Right ventricle myocardium inferior (tissue), 1 donor: ENCODE measurements around the gene BDH2. TPM values are rescaled to one million over a fixed set of nuclear protein-coding genes. Genes with fewer than 3 reads are reported as not detected.

Experiments used
- ATAC-seq: fragments of 200-7000 bp; cut with Tn5 transposase; one replicate; pipeline ENCODE4 v1.9.1; 2020; ENCODE audit warnings: mild to moderate bottlenecking, moderate library complexity
- DNase-seq: peaks from one replicate; pipeline ENCODE4 v3.0.0; 2021; ENCODE audit errors: missing footprints
- intact Hi-C: fragments of 100-400 bp; cut with DNase I; formaldehyde crosslinking; loops from one replicate; pipeline ENCODE4 v1.11.0; 2022
- total RNA-seq: library from RNA; stranded (reverse); fragmentation: NEBNext Ultra II Directional; extraction: Animal tissue kit (Norgen Biotek cat#: 25700); gene quantifications from one replicate; pipeline ENCODE4 v1.2.1, GENCODE V29; 2021
- donor health status: DM: no; HTN: yes; CAD: no; lungs with severe emphysema.

The BDH2 gene
- total RNA-seq, 1 donor from 2014 or later = 25.4 TPM

- intact Hi-C loops = loop anchor here (5.0 to 10.0 kb wide), 2 partner anchors 44 to 77 kb away; partner anchors contain the start of gene SLC9B1
- DNase-seq (no peak), ATAC-seq (no peak)
These were observed 7.9 kb downstream of the BDH2 start for GRCh38 chr4:103091601-103092223.

GRCh38 chr4:103089481-103089880, 10.2 kb downstream of the BDH2 start:
- intact Hi-C loops = no loop called here
- DNase-seq (no peak), ATAC-seq (no peak)

GRCh38 chr4:103086551-103086950, 13.1 kb downstream of the BDH2 start:
- DNase-seq (no peak), ATAC-seq (no peak)
- intact Hi-C loops = no loop called here

- no peak for DNase-seq
- no peak for ATAC-seq
- intact Hi-C loops = no loop called here
These were observed 14.0 kb downstream of the BDH2 start for GRCh38 chr4:103085555-103086196.

- intact Hi-C loops = no loop called here
- no peak for ATAC-seq
These were observed 20.0 kb downstream of the BDH2 start for GRCh38 chr4:103079621-103080020.

GRCh38 chr4:103076747-103077347, 22.8 kb downstream of the BDH2 start, which contains the start of gene SLC9B2:
TSS of gene SLC9B2 (minus strand) at chr4:103076761. CDS start at chr4:103067550, 9,211 bp downstream.
- intact Hi-C loops = no loop called here
- ATAC-seq (no peak), DNase-seq (no peak)

More at GRCh38 chr4:103079621-103080020, 20.0 kb downstream of the BDH2 start:
- DNase-seq = no peak

- DNase-seq (peak; percentile 84), ATAC-seq (peak; percentile 93)
- intact Hi-C loops = no loop called here
These were observed 23.5 kb downstream of the BDH2 start for GRCh38 chr4:103075894-103076746.

- ATAC-seq (no peak), DNase-seq (no peak)
- intact Hi-C loops = no loop called here
These were observed 24.2 kb downstream of the BDH2 start for GRCh38 chr4:103075435-103075893.

- DNase-seq = no peak
- no peak for ATAC-seq
- intact Hi-C loops = no loop called here
These were observed 24.7 kb downstream of the BDH2 start for GRCh38 chr4:103074744-103075434.

GRCh38 chr4:103073792-103074438, 25.7 kb downstream of the BDH2 start:
- intact Hi-C loops = no loop called here
- ATAC-seq = no peak
- no peak for DNase-seq

- intact Hi-C loops = no loop called here
- ATAC-seq = no peak
These were observed 31.6 kb downstream of the BDH2 start for GRCh38 chr4:103067841-103068547.

GRCh38 chr4:103060453-103061148, 39.0 kb downstream of the BDH2 start:
- intact Hi-C loops = no loop called here
- ATAC-seq = no peak
- no peak for DNase-seq

More at GRCh38 chr4:103067841-103068547, 31.6 kb downstream of the BDH2 start:
- no peak for DNase-seq

GRCh38 chr4:103054030-103054429, 45.6 kb downstream of the BDH2 start:
- ATAC-seq (no peak), DNase-seq (peak; percentile 25)
- intact Hi-C loops = no loop called here

GRCh38 chr4:103052779-103053178, 46.9 kb downstream of the BDH2 start:
- ATAC-seq (no peak), DNase-seq (no peak)
- intact Hi-C loops = no loop called here

GRCh38 chr4:103052145-103052544, 47.5 kb downstream of the BDH2 start:
- DNase-seq (peak; percentile 53), ATAC-seq (no peak)
- intact Hi-C loops = no loop called here

GRCh38 chr4:103050736-103051436, 48.7 kb downstream of the BDH2 start:
- intact Hi-C loops = no loop called here
- no peak for DNase-seq
- no peak for ATAC-seq
